ENCODE measurements around the gene GJA8. TPM values are rescaled to one million over a fixed set of nuclear protein-coding genes. Genes with fewer than 3 reads are reported as not detected.
A peak's percentile ranks its signal among the peaks of the same experiment; 100 is the strongest.

The GJA8 gene
- polyA plus RNA-seq, 1 experiment: not detected

DNA sequence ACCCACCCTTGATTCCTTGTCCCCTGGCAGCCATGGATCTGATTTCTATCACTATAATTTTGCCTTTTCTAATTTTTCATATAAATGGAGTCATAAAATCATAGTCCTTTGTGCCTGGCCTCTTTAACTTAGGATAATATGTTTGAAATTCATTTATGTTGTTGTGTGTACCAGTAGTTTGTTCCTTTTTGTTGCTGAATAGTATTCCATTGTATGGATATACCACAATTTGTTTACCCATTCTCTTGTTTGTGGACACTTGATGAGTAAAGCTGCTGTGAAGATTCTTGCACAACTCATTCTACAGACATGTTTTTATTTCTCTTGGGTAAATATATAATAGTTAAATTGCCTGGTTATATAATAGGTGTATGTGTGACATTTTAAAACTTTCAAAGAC lies 22.7 kb upstream of the GJA8 start:
- TF ChIP-seq, protein P1, sequence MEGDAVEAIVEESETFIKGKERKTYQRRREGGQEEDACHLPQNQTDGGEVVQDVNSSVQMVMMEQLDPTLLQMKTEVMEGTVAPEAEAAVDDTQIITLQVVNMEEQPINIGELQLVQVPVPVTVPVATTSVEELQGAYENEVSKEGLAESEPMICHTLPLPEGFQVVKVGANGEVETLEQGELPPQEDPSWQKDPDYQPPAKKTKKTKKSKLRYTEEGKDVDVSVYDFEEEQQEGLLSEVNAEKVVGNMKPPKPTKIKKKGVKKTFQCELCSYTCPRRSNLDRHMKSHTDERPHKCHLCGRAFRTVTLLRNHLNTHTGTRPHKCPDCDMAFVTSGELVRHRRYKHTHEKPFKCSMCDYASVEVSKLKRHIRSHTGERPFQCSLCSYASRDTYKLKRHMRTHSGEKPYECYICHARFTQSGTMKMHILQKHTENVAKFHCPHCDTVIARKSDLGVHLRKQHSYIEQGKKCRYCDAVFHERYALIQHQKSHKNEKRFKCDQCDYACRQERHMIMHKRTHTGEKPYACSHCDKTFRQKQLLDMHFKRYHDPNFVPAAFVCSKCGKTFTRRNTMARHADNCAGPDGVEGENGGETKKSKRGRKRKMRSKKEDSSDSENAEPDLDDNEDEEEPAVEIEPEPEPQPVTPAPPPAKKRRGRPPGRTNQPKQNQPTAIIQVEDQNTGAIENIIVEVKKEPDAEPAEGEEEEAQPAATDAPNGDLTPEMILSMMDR (IDR thresholded peaks at IDR 0.05; ENCODE audit: low read depth, low read length): no peak
- H3K27me3 ChIP-seq (ENCODE audit: control insufficient read depth, insufficient read depth, low read length): peaks cover under 1% of the 10 kb centered on the region
- H3K4me3 ChIP-seq (ENCODE audit: low read depth, low read length): no peak overlapping the region
- CTCF ChIA-PET: interaction anchor here (1.1 kb wide), 1 partner anchor 13 kb away, joined by 4 read pairs; no protein-coding TSS in a partner anchor
- H3K9me3 ChIP-seq (ENCODE audit: control insufficient read depth, insufficient read depth, low read length): no peaks in the 10 kb centered on the region
- DNase-seq (ENCODE audit: low read depth, low spot score): no peak
- POLR2A ChIA-PET: no interaction called here
- no peak overlapping the region for H3K27ac ChIP-seq (ENCODE audit: low read depth, low read length)

DNA sequence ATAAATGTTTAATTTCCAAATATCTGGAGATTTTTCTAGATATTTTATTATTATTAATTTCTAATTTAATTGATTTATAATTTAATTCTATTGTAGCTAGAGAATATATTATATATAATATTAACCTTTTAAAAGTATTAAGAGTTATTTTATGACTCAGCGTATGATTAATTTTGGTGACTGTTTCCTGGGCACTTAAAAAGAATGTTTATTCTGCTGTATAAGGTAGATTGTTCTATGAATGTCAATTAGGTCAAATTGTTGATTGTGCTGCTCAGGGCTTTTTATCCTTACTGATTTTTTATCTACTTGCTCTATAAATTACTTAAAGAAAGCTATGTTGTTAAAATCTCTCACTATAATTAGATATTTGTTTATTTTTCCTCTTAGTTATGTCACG lies 20.1 kb upstream of the GJA8 start:
- Histone ChIP-seq H3K27me3 (ENCODE audit: control insufficient read depth, insufficient read depth, low read length) (peaks cover 5% of the 10 kb centered on the region), H3K9me3 (ENCODE audit: control insufficient read depth, insufficient read depth, low read length) (no peaks in the 10 kb centered on the region), H3K27ac (ENCODE audit: low read depth, low read length) (no peak overlapping the region), H3K4me3 (ENCODE audit: low read depth, low read length) (no peak overlapping the region)
- ChIA-PET POLR2A (no interaction called here), CTCF (interaction anchor here (3.5 kb wide), 1 partner anchor 10 kb away, joined by 30 read pairs; no protein-coding TSS in a partner anchor)
- no peak for DNase-seq (ENCODE audit: low read depth, low spot score)
- TF ChIP-seq, protein P1 (IDR thresholded peaks at IDR 0.05; ENCODE audit: low read depth, low read length): no peak

DNA sequence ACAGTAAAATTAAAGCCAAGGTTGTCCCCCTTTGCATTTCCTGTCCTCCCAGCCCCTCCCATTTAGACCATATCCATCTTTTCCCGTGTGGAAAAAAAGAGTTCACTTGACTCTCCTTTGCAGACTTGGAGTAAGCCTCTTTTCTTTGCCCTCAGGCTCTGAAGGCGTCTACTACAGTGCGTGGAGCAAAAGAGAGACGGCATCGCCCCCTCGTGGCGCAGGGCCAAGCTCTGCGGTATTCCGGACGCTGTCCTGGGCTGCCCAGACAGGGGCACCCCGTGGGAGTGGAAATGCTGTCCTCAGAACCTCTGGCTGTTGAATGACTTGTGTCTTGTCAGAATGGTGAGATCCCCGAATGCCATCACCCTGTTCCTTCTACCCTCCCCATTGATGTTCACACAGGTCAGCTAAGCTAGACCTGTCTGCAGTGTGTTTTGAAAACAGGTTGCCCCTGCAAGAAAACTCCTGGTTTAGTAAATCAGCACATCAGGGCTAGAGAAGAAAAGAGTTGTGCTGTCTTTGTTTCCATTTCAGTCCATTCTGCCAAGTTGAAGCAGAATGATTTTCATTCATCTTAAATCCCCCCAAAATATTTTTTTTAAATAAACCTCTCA lies 12.3 kb upstream of the GJA8 start:
- TF ChIP-seq, protein P1 (IDR thresholded peaks at IDR 0.05; ENCODE audit: low read depth, low read length): peak; percentile 23; the same call in 1 of the 2 replicates
- ChIA-PET POLR2A (no interaction called here), CTCF (no interaction called here)
- peaks cover 10% of the 10 kb centered on the region for H3K27me3 ChIP-seq (ENCODE audit: control insufficient read depth, insufficient read depth, low read length)
- H3K4me3 ChIP-seq (ENCODE audit: low read depth, low read length): no peak overlapping the region
- no peaks in the 10 kb centered on the region for H3K9me3 ChIP-seq (ENCODE audit: control insufficient read depth, insufficient read depth, low read length)
- no peak overlapping the region for H3K27ac ChIP-seq (ENCODE audit: low read depth, low read length)
- no peak for DNase-seq (ENCODE audit: low read depth, low spot score)

- CTCF ChIA-PET: no interaction called here
- DNase-seq (ENCODE audit: low read depth, low spot score): no peak
Observed at GRCh38 chr1:147891088-147891487, 11.5 kb upstream of the GJA8 start.

DNA sequence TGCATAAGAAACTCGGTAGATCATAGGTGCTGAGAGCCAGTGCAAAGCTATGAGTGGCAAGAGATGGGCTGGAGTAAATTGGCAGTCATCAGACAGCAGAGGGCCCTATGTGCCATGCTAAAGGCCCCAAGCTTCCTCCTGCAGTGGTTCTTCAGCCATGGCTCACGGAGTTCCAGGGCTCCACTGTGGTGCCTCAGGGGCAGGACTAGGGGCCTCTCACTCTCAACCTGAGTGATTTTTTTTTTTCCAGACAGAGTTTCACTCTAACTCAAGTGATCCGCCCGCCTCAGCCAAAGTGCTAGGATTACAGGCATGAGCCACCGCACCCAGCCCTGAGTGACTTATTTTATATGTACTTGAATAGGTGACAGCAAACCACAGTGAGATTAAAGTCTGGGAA lies 10.4 kb upstream of the GJA8 start:
- TF ChIP-seq, protein P1 (IDR thresholded peaks at IDR 0.05; ENCODE audit: low read depth, low read length): no peak
- Histone ChIP-seq H3K27ac (ENCODE audit: low read depth, low read length) (no peak overlapping the region), H3K9me3 (ENCODE audit: control insufficient read depth, insufficient read depth, low read length) (no peaks in the 10 kb centered on the region), H3K27me3 (ENCODE audit: control insufficient read depth, insufficient read depth, low read length) (peaks cover 10% of the 10 kb centered on the region), H3K4me3 (ENCODE audit: low read depth, low read length) (no peak overlapping the region)
- no peak for DNase-seq (ENCODE audit: low read depth, low spot score)
- ChIA-PET POLR2A (no interaction called here), CTCF (interaction anchor here (0.6 to 2.9 kb wide), 27 partner anchors 9 to 619 kb away, joined by 3 to 42 read pairs (median 7); partner anchors contain the start of genes ACP6 and GJA8)

More at GRCh38 chr1:147891088-147891487, 11.5 kb upstream of the GJA8 start:
- Histone ChIP-seq H3K9me3 (ENCODE audit: control insufficient read depth, insufficient read depth, low read length) (no peaks in the 10 kb centered on the region), H3K27me3 (ENCODE audit: control insufficient read depth, insufficient read depth, low read length) (peaks cover 7% of the 10 kb centered on the region), H3K27ac (ENCODE audit: low read depth, low read length) (no peak overlapping the region), H3K4me3 (ENCODE audit: low read depth, low read length) (no peak overlapping the region)
- POLR2A ChIA-PET: no interaction called here
- TF ChIP-seq, protein P1 (IDR thresholded peaks at IDR 0.05; ENCODE audit: low read depth, low read length): no peak
